GM21390 (cell line): ENCODE results near the gene PAK1IP1.
"Not testable (repeated sequence)": the region's sequence is repeated elsewhere in the genome, so short reads cannot be mapped to it uniquely, and the experiment has no call there.

ENCODE experiments used
- ATAC-seq: cut with Tn5 transposase; IDR thresholded peaks from one replicate; pipeline ENCODE4 v1.9.1; 2021; ENCODE audit not compliant: unreplicated experiment

The PAK1IP1 gene

DNA sequence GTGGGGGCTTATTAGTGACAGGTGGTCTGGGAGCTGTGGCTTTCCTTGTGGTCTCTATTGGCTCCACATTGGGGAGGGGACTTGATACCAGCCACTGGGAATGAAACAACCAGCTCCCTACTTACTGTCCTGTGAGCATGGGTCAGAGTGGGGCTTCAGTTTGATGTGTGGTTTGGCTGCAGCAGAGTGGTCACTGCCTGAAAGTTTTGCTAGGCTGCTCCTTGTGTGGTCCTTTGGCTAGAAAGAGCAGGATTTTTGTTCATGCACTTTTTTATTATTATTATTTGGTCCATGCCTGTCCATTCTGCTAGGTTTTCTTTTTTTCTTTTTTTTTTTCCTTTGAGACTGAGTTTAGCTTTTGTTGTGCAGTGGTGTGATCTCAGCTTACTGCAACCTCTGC lies 45.3 kb downstream of the PAK1IP1 start:
- ATAC-seq = no peak

GRCh38 chr6:10741643-10742042 lies 46.9 kb downstream of the PAK1IP1 start:
- ATAC-seq = not testable (repeated sequence)

DNA sequence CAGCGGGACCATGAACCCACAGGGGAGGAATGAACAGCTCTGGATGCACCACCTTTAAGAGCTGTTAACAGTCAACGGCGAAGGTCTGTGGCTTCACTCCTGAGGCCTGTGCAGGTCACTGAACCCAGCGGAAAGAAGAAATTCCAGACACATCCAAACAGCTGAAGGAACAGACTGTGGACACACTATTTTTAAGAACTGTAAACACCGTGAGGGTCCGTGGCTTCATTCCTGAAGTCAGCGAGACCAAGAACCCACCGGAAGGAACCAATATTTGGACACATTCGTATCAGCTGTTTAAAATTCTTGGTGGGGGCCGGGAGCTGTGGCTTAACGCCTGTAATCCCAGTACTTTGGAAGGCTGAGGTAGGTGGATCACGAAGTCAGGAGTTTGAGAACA lies 47.5 kb downstream of the PAK1IP1 start:
- ATAC-seq = no peak

DNA sequence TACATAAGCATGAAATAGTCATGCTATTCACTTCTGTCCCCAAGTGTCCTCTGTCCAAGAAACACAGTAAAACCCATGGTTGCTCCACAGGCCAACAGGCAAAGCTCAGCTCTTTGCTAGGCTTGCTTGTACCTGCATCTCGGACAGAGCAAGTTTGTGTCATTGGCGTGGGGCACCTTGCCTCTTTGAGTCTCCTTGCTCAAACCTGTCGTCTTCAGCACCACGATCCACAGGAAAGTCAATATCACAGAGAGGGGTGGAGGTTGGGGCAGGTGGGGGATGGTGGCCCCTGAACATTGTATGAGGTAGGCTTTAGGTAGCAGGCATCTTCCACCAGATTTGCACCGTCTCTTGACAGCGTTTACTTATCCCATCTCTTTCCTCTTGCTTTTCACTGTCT lies 48.7 kb downstream of the PAK1IP1 start:
- ATAC-seq = no peak

- ATAC-seq = no peak
These were observed 50.3 kb downstream of the PAK1IP1 start for GRCh38 chr6:10745116-10745515.

- ATAC-seq = no peak
These were observed 52.1 kb downstream of the PAK1IP1 start for GRCh38 chr6:10746915-10747250.

- ATAC-seq = peak; percentile 97
These were observed 52.6 kb downstream of the PAK1IP1 start, which contains the start of gene TMEM14B for GRCh38 chr6:10747251-10747972. Gene TMEM14B (plus strand): TSS chr6:10747805. CDS start chr6:10749246, 1,441 bp downstream.

GRCh38 chr6:10749734-10750133 lies 55.0 kb downstream of the PAK1IP1 start:
- ATAC-seq = no peak

DNA sequence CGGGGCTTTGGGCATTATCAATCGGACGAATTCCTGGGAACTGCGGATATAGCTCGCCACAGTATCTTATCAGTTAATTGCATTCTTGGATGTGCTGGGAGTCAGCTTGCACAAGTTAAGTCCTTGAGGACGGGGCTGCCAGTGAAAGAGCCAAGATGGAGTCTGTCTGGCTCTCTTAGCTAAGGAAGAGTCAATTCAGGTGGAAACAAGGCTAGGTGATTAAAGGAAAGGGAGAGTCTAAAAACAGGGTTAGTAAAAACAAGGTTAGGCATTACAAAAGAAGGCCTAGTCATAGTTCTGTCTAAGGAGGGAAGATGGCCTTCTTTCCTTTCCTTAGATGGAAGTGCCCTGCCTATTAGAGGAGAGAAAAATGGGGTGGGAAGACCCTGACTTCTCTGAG lies 55.8 kb downstream of the PAK1IP1 start:
- ATAC-seq = not testable (repeated sequence)

DNA sequence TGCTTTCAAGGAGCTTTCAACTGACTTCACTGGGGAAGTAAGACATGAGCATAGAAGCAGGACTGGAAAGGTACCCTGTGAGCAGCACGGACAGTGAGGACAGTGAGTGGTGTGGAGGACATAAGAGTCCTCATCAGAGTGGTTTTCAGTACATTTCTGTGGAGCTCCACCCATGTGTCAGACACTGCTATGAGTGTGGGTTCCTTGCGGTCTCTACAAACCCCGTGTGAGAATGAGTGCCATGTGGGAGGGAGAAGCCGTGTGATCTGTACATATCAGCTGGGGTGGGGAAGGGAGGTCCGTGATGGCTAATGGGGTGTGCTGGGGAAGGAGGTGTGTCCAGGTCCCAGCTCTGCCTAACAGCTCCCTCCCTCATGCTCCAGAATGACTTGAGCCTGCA lies 57.0 kb downstream of the PAK1IP1 start:
- not testable (repeated sequence) for ATAC-seq

- ATAC-seq = no peak
These were observed 61.3 kb downstream of the PAK1IP1 start for GRCh38 chr6:10756085-10756484.
